IMR-90 (cell line): ENCODE measurements around the gene BANP. TPM values are rescaled to one million over a fixed set of nuclear protein-coding genes. Genes with fewer than 3 reads are reported as not detected.

Experiments
- ATAC-seq: fragments of 200-7000 bp; cut with Tn5 transposase; 2 replicates; pipeline ENCODE4 v1.9.1; 2020; ENCODE audit warnings: low read depth, mild to moderate bottlenecking, moderate library complexity
- BruUV-seq: library from RNA; stranded (reverse); fragments of 400-500 nt; replicated peaks from 2 replicates; lab custom pipeline; 2021; lab: Mats Ljungman, UMichigan
- CTCF ChIA-PET: fragments of 300-600 bp; formaldehyde crosslinking; extraction: SDS; loops from one replicate; lab custom pipeline; 2021; ENCODE audit warnings: antibody characterized with exemption; lab: Yijun Ruan, JAX
- POLR2A ChIA-PET: fragments of 300-600 bp; sonication (Branson Sonifier 250); formaldehyde crosslinking; loops from one replicate; lab custom pipeline; 2022; ENCODE audit warnings: antibody characterized with exemption; ENCODE audit not compliant: unreplicated experiment; lab: Charles Lee
- DNase-seq: peaks from one replicate; pipeline ENCODE4 v3.0.0; 2013
- H2AFZ ChIP-seq: replicated peaks from 2 replicates; pipeline ENCODE3; 2013; ENCODE audit warnings: low read length, mild to moderate bottlenecking; ENCODE audit not compliant: poor library complexity
- H2AK5ac ChIP-seq: 2 replicates; pipeline ENCODE4 v1.6.1; 2013; ENCODE audit warnings: low read depth, low read length, inconsistent platforms
- H2AK9ac ChIP-seq: replicated peaks from 2 replicates; pipeline ENCODE3; 2013; ENCODE audit warnings: mild to moderate bottlenecking, low read depth, low read length, moderate library complexity; ENCODE audit not compliant: poor library complexity
- H2BK120ac ChIP-seq: 2 replicates; pipeline ENCODE4 v1.6.1; 2013; ENCODE audit warnings: low read depth, low read length, inconsistent platforms
- H2BK15ac ChIP-seq: 3 replicates; pipeline ENCODE4 v1.6.1; 2013; ENCODE audit warnings: low read depth, low read length, inconsistent platforms
- H2BK20ac ChIP-seq: 2 replicates; pipeline ENCODE4 v1.6.1; 2013; ENCODE audit warnings: low read depth, mild to moderate bottlenecking, inconsistent platforms, low read length, moderate library complexity
- H2BK5ac ChIP-seq: 2 replicates; pipeline ENCODE4 v1.6.1; 2013; ENCODE audit warnings: mild to moderate bottlenecking, low read depth, low read length, inconsistent platforms; ENCODE audit not compliant: poor library complexity, severe bottlenecking
- H3K14ac ChIP-seq: replicated peaks from 2 replicates; pipeline ENCODE4 v1.6.1; 2013; ENCODE audit warnings: low read depth, low read length, inconsistent platforms
- H3K18ac ChIP-seq: 2 replicates; pipeline ENCODE4 v1.6.1; 2013; ENCODE audit warnings: low read depth, low read length, control low read depth
- H3K23ac ChIP-seq: 2 replicates; pipeline ENCODE4 v1.6.1; 2013; ENCODE audit warnings: low read depth, low read length, inconsistent platforms
- H3K27ac ChIP-seq: 2 replicates; pipeline ENCODE4 v1.5.1; 2013; ENCODE audit warnings: mild to moderate bottlenecking, control low read depth, low read length; ENCODE audit not compliant: insufficient read depth
- H3K27me3 ChIP-seq: 2 replicates; pipeline ENCODE4 v1.6.1; 2013; ENCODE audit warnings: low read length; ENCODE audit not compliant: control insufficient read depth, insufficient read depth
- H3K36me3 ChIP-seq: 2 replicates; pipeline ENCODE4 v1.6.1; 2013; ENCODE audit warnings: low read length, mixed read lengths; ENCODE audit not compliant: control insufficient read depth, insufficient read depth
- H3K4ac ChIP-seq: 2 replicates; pipeline ENCODE4 v1.6.1; 2013; ENCODE audit warnings: low read depth, low read length, inconsistent platforms
- H3K4me1 ChIP-seq: 2 replicates; pipeline ENCODE4 v1.6.1; 2013; ENCODE audit warnings: low read length, mixed read lengths; ENCODE audit not compliant: control insufficient read depth, insufficient read depth
- H3K4me2 ChIP-seq: 2 replicates; pipeline ENCODE4 v1.6.1; 2013; ENCODE audit warnings: low read depth, mild to moderate bottlenecking, control low read depth, low read length, moderate library complexity
- H3K4me3 ChIP-seq: 2 replicates; pipeline ENCODE4 v1.5.1; 2013; ENCODE audit warnings: low read depth, mild to moderate bottlenecking, control low read depth, low read length, moderate library complexity; ENCODE audit not compliant: insufficient read depth
- H3K56ac ChIP-seq: 2 replicates; pipeline ENCODE4 v1.6.1; 2013; ENCODE audit warnings: low read length, inconsistent platforms; ENCODE audit not compliant: insufficient read depth; ENCODE audit errors: extremely low read depth
- H3K79me1 ChIP-seq, 2 experiments: 2 replicates each; pipeline ENCODE4 v1.6.1; 2013; ENCODE audit warnings: low read length in 2 of 2, inconsistent platforms in 1 of 2, low read depth in 1 of 2
- H3K9ac ChIP-seq: 2 replicates; pipeline ENCODE4 v1.6.1; 2013; ENCODE audit warnings: low read depth, low read length, control low read depth
- H3K9me1 ChIP-seq: 2 replicates; pipeline ENCODE4 v1.6.1; 2013; ENCODE audit warnings: low read length, inconsistent platforms; ENCODE audit not compliant: insufficient read depth
- H3K9me3 ChIP-seq: 2 replicates; pipeline ENCODE4 v1.6.1; 2013; ENCODE audit warnings: low read length; ENCODE audit not compliant: control insufficient read depth, insufficient read depth
- H4K20me1 ChIP-seq: 2 replicates; pipeline ENCODE4 v1.6.1; 2013; ENCODE audit warnings: low read length, inconsistent platforms; ENCODE audit not compliant: insufficient read depth
- H4K5ac ChIP-seq: 2 replicates; pipeline ENCODE4 v1.6.1; 2013; ENCODE audit warnings: mild to moderate bottlenecking, low read depth, low read length, control low read depth
- H4K8ac ChIP-seq, 2 experiments: 2 replicates each; pipeline ENCODE4 v1.6.1; 2013; ENCODE audit warnings: low read depth in 2 of 2, low read length in 2 of 2, control low read depth in 1 of 2, inconsistent platforms in 1 of 2
- H4K91ac ChIP-seq: 2 replicates; pipeline ENCODE4 v1.6.1; 2013; ENCODE audit warnings: low read depth, low read length, inconsistent platforms; ENCODE audit not compliant: insufficient read depth
- CEBPB ChIP-seq: IDR thresholded peaks from 2 replicates; pipeline ENCODE4 v1.6.1; 2012; ENCODE audit warnings: low read depth, low read length, improper control_type of control experiment
- CHD1 ChIP-seq: IDR thresholded peaks from 2 replicates; pipeline ENCODE4 v1.6.1; 2012; ENCODE audit warnings: low read depth, low read length, improper control_type of control experiment
- MAFK ChIP-seq: IDR thresholded peaks from 2 replicates; pipeline ENCODE4 v1.6.1; 2012; ENCODE audit warnings: low read depth, low read length, improper control_type of control experiment
- RAD21 ChIP-seq: IDR thresholded peaks from 2 replicates; pipeline ENCODE4 v1.6.1; 2012; ENCODE audit warnings: low read length, improper control_type of control experiment
- SMC3 ChIP-seq: fragments of 150-350 bp; IDR thresholded peaks from 2 replicates; pipeline ENCODE4 v1.6.1; 2016; ENCODE audit warnings: low read depth, mild to moderate bottlenecking, antibody characterized with exemption, low read length, moderate library complexity
- WGBS, 2 experiments: methylation state at CpG; one replicate each; pipeline versions ENCODE4 v1.1.5 to v1.1.7; 2013; ENCODE audit warnings: missing lambda C conversion rate in 2 of 2; ENCODE audit not compliant: insufficient read length in 1 of 2; ENCODE audit errors: extremely low coverage in 2 of 2; 5-methylcytosine and 5-hydroxymethylcytosine counted together
- dilution Hi-C: fragments of 300-500 bp; cut with HindIII; formaldehyde crosslinking; loops from one replicate; pipeline ENCODE4 v1.14.3; 2018; ENCODE audit warnings: low sequenced_read_pairs; ENCODE audit not compliant: unreplicated experiment
- in situ Hi-C: fragments of 300-500 bp; cut with MboI; formaldehyde crosslinking; loops from 3 replicates; pipeline ENCODE4 v1.14.3; 2019; ENCODE audit warnings: low sequenced_read_pairs, inconsistent platforms, mixed read lengths
- intact Hi-C: fragments of 100-400 bp; cut with micrococcal nuclease; formaldehyde crosslinking; loops from 2 replicates; pipeline ENCODE4 v1.10.0; 2022
- polyA plus RNA-seq, 3 experiments: library from polyadenylated mRNA; depleted of rRNA; stranded (reverse); fragments of >200 nt; gene quantifications; 2 replicates each; pipeline ENCODE4 v1.2.3, GENCODE V29; 2012; ENCODE audit warnings: low replicate concordance in 1 of 3
- total RNA-seq: library from RNA; depleted of rRNA; stranded (reverse); fragments of >200 nt; gene quantifications from 2 replicates; pipeline ENCODE4 v1.2.3, GENCODE V29; 2012
- TF ChIP-seq, protein P1 (sequence below): fragments of 150-350 bp; IDR thresholded peaks from 2 replicates; pipeline ENCODE4 v1.6.1; 2017; ENCODE audit warnings: mild to moderate bottlenecking, antibody characterized with exemption, low read length, low read depth
- TF ChIP-seq, protein P2 (sequence below): fragments of 150-350 bp; IDR thresholded peaks from 2 replicates; pipeline ENCODE4 v1.6.1; 2016; ENCODE audit warnings: low read depth, mild to moderate bottlenecking, low read length, moderate library complexity, borderline replicate concordance

Gene BANP
- total and polyA plus RNA-seq, 2 of the 4 experiments (the other 2 are of a cell fraction), result 17.4 to 17.9 TPM

DNA sequence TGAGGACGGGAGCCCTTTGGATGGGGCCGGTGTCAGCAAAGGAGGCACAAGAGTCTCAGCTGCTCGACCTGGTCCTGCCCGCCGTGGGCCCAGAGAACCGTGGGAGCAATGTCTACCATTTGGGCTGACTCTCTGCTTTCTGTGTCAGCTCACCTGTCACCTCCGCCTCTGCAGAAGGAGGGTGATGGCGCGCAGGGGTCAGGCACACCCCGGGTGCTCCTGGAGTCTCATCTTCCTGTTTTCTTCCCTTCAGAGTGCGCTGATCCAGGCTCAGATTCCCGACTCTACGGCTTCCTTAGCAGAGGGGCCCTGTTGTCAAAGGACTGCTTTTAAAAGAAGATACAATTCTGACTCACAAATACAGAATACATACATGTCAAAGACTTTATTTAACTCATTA, 167.1 kb downstream of the BANP start:
- peak overlapping the region; percentile 90; the same call in 2 of the 3 replicates for H2BK15ac ChIP-seq
- peak overlapping the region; percentile 96 for H2AK5ac ChIP-seq
- peaks cover 13% of the 10 kb centered on the region for H3K9me1 ChIP-seq
- H3K23ac ChIP-seq, result peak overlapping the region; percentile 79; the same call in 1 of the 2 replicates
- ATAC-seq, result peak; percentile 12
- no peak overlapping the region for H3K4me3 ChIP-seq
- WGBS, 2 experiments, result 80% methylated on average over 6 of the region's 13 CpGs; no CpG with 5 or more reads in 1 of the 2 experiments
- peaks cover 31% of the 10 kb centered on the region for H3K4me1 ChIP-seq
- H3K9ac ChIP-seq, result peak overlapping the region; percentile 24; the same call in 1 of the 2 replicates
- CTCF ChIA-PET, result no interaction called here
- H3K27me3 ChIP-seq, result no peaks in the 10 kb centered on the region
- peak overlapping the region; percentile 33 for H3K4me2 ChIP-seq
- no peak for TF ChIP-seq SMC3
- TF ChIP-seq MAFK, result no peak
- TF ChIP-seq CHD1, result no peak
- TF ChIP-seq, protein P1, sequence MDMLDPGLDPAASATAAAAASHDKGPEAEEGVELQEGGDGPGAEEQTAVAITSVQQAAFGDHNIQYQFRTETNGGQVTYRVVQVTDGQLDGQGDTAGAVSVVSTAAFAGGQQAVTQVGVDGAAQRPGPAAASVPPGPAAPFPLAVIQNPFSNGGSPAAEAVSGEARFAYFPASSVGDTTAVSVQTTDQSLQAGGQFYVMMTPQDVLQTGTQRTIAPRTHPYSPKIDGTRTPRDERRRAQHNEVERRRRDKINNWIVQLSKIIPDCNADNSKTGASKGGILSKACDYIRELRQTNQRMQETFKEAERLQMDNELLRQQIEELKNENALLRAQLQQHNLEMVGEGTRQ, result no peak
- no peak for TF ChIP-seq RAD21
- TF ChIP-seq CEBPB, result no peak
- TF ChIP-seq, protein P2, sequence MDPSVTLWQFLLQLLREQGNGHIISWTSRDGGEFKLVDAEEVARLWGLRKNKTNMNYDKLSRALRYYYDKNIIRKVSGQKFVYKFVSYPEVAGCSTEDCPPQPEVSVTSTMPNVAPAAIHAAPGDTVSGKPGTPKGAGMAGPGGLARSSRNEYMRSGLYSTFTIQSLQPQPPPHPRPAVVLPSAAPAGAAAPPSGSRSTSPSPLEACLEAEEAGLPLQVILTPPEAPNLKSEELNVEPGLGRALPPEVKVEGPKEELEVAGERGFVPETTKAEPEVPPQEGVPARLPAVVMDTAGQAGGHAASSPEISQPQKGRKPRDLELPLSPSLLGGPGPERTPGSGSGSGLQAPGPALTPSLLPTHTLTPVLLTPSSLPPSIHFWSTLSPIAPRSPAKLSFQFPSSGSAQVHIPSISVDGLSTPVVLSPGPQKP, result no peak
- peak overlapping the region; percentile 98 for H3K27ac ChIP-seq
- BruUV-seq, result no TSS peak
- H2BK20ac ChIP-seq, result peak overlapping the region; percentile 64
- peak overlapping the region; percentile 93 for H3K4ac ChIP-seq
- no peaks in the 10 kb centered on the region for H3K9me3 ChIP-seq
- peak overlapping the region; percentile 82 for H4K5ac ChIP-seq
- peak overlapping the region; percentile 94 for H2BK5ac ChIP-seq
- H2BK120ac ChIP-seq, result peak overlapping the region; percentile 92
- POLR2A ChIA-PET, result interaction anchor here (0.6 kb wide), 1 partner anchor 33 kb away, joined by 3 read pairs; no protein-coding TSS in a partner anchor
- H3K14ac ChIP-seq, result peak overlapping the region; percentile 91
- H4K8ac ChIP-seq, result peak overlapping the region; percentile 49 to 63; a peak in 3 of 4 replicates
- no peak overlapping the region for H2AFZ ChIP-seq
- peaks cover 8% of the 10 kb centered on the region for H4K20me1 ChIP-seq
- no peak for DNase-seq
- no peaks in the 10 kb centered on the region for H3K79me1 ChIP-seq
- dilution Hi-C loops, result no loop called here
- peak overlapping the region; percentile 84; the same call in 1 of the 2 replicates for H4K91ac ChIP-seq
- H3K56ac ChIP-seq, result no peak overlapping the region
- H2AK9ac ChIP-seq, result no peak overlapping the region
- H3K18ac ChIP-seq, result peak overlapping the region; percentile 91
- intact Hi-C loops, result no loop called here
- H3K36me3 ChIP-seq, result no peaks in the 10 kb centered on the region
- in situ Hi-C loops, result no loop called here
